Colonic mucosa (tissue), 4 donors: ENCODE data around the gene CARMIL1. TPM values are rescaled to one million over a fixed set of nuclear protein-coding genes. Genes with fewer than 3 reads are reported as not detected.

Source experiments
- DNase-seq: peaks from one replicate; pipeline ENCODE4 v3.0.0-alpha.2; 2020
- H3K27ac ChIP-seq: fragments of 200-600 bp; one replicate; pipeline ENCODE4 v1.8.0; 2021
- H3K27me3 ChIP-seq: fragments of 200-600 bp; one replicate; pipeline ENCODE4 v1.8.0; 2021
- H3K36me3 ChIP-seq: fragments of 200-600 bp; one replicate; pipeline ENCODE4 v1.8.0; 2021
- H3K4me1 ChIP-seq: fragments of 200-600 bp; one replicate; pipeline ENCODE4 v1.8.0; 2021; ENCODE audit warnings: mild to moderate bottlenecking
- H3K4me3 ChIP-seq: fragments of 200-600 bp; one replicate; pipeline ENCODE4 v1.8.0; 2021
- H3K9ac ChIP-seq, 2 donors: one replicate each; pipeline ENCODE4 v1.7.0; 2013; ENCODE audit warnings: control low read depth in 2 of 2, low read depth in 2 of 2, low read length in 2 of 2
- H3K9me3 ChIP-seq: fragments of 200-600 bp; one replicate; pipeline ENCODE4 v1.8.0; 2021
- intact Hi-C: fragments of 100-400 bp; cut with DNase I; formaldehyde crosslinking; loops from one replicate; pipeline ENCODE4 v1.14.1; 2022
- total RNA-seq, 2 donors: library from RNA; stranded (reverse); fragmentation: NEBNext Ultra II Directional in 1 of 2; extraction: Animal tissue kit (Norgen Biotek cat#: 25700) in 1 of 2; gene quantifications; one replicate each; pipeline ENCODE4 v1.2.1, GENCODE V29; 2021
- TF ChIP-seq, protein P1 (sequence below): fragments of 200-600 bp; IDR thresholded peaks from one replicate; pipeline ENCODE4 v1.8.0; 2022; ENCODE audit warnings: antibody characterized with exemption, mild to moderate bottlenecking
- donor health status: healthy.
- donor health status: DM: no; HTN: no; CAD: no.
- donor health status: DM: no; HTN: no; CAD: no.

The CARMIL1 gene
- total RNA-seq, 2 donors from 2014 or later = 38.6 to 50.2 TPM

- H3K9me3 ChIP-seq = no peaks in the 10 kb centered on the region
- no peak overlapping the region for H3K4me3 ChIP-seq
- TF ChIP-seq, protein P1, sequence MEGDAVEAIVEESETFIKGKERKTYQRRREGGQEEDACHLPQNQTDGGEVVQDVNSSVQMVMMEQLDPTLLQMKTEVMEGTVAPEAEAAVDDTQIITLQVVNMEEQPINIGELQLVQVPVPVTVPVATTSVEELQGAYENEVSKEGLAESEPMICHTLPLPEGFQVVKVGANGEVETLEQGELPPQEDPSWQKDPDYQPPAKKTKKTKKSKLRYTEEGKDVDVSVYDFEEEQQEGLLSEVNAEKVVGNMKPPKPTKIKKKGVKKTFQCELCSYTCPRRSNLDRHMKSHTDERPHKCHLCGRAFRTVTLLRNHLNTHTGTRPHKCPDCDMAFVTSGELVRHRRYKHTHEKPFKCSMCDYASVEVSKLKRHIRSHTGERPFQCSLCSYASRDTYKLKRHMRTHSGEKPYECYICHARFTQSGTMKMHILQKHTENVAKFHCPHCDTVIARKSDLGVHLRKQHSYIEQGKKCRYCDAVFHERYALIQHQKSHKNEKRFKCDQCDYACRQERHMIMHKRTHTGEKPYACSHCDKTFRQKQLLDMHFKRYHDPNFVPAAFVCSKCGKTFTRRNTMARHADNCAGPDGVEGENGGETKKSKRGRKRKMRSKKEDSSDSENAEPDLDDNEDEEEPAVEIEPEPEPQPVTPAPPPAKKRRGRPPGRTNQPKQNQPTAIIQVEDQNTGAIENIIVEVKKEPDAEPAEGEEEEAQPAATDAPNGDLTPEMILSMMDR = no peak
- intact Hi-C loops = no loop called here
- H3K4me1 ChIP-seq = no peaks in the 10 kb centered on the region
- H3K27ac ChIP-seq = no peak overlapping the region
- H3K36me3 ChIP-seq = no peaks in the 10 kb centered on the region
- no peaks in the 10 kb centered on the region for H3K27me3 ChIP-seq
- no peak for DNase-seq
- no peak overlapping the region for H3K9ac ChIP-seq
These were observed 172.9 kb downstream of the CARMIL1 start for GRCh38 chr6:25452031-25452430.

DNA sequence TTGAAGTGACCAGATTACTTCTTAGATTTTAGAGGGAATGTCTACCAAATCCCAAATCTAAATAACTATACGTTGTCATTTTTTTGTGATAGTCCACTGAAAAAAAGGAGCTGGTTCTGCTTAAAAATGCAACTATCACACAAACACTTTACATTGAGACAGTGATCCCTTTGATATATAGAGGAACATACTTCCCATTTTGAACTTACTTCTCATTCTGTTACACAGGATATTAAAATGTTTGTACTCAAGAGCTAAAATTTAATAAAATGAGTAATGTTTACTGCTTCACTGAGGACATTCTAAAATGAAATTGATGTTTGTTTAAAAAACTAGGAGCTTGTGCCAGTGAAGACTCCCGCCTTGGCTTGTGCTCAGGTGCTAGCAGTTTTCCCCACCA, 174.1 kb downstream of the CARMIL1 start:
- Histone ChIP-seq H3K27ac (no peak overlapping the region), H3K27me3 (no peaks in the 10 kb centered on the region), H3K9me3 (no peaks in the 10 kb centered on the region), H3K36me3 (no peaks in the 10 kb centered on the region), H3K4me1 (no peaks in the 10 kb centered on the region), H3K9ac (no peak overlapping the region), H3K4me3 (no peak overlapping the region)
- intact Hi-C loops = no loop called here
- TF ChIP-seq, protein P1 = no peak
- no peak for DNase-seq

GRCh38 chr6:25454136-25454535, 175.0 kb downstream of the CARMIL1 start:
- no peak overlapping the region for H3K9ac ChIP-seq
- H3K36me3 ChIP-seq = no peaks in the 10 kb centered on the region
- intact Hi-C loops = no loop called here
- H3K27ac ChIP-seq = no peak overlapping the region
- no peaks in the 10 kb centered on the region for H3K9me3 ChIP-seq
- H3K27me3 ChIP-seq = no peaks in the 10 kb centered on the region
- no peaks in the 10 kb centered on the region for H3K4me1 ChIP-seq
- DNase-seq = no peak
- TF ChIP-seq, protein P1 = no peak
- no peak overlapping the region for H3K4me3 ChIP-seq

GRCh38 chr6:25456249-25457040, 177.3 kb downstream of the CARMIL1 start:
- Histone ChIP-seq H3K4me3 (no peak overlapping the region), H3K36me3 (no peaks in the 10 kb centered on the region), H3K4me1 (no peaks in the 10 kb centered on the region), H3K27ac (no peak overlapping the region), H3K9ac (no peak overlapping the region), H3K9me3 (no peaks in the 10 kb centered on the region), H3K27me3 (no peaks in the 10 kb centered on the region)
- TF ChIP-seq, protein P1 = no peak
- intact Hi-C loops = no loop called here
- no peak for DNase-seq

DNA sequence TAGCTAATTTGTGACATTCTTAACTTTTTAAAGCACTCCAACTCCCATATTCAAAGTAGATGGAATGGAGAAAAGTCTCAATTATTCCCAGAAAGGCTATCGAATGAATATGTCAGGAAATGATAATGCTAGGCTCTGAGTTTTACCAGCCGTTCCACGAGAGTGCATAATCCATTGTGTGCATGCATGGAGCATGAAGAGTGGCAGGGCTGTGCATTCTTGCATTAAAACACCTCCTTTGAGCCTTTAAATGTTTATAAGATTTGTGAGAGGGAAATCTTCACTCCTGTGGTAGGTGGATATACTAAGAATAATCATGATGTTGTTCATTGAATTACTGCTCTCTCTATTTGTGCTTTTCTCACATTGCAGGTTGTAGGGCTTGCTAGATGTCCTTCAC, 178.3 kb downstream of the CARMIL1 start:
- no peak overlapping the region for H3K9ac ChIP-seq
- intact Hi-C loops = no loop called here
- no peaks in the 10 kb centered on the region for H3K36me3 ChIP-seq
- no peaks in the 10 kb centered on the region for H3K9me3 ChIP-seq
- TF ChIP-seq, protein P1 = no peak
- no peaks in the 10 kb centered on the region for H3K27me3 ChIP-seq
- H3K27ac ChIP-seq = no peak overlapping the region
- DNase-seq = no peak
- no peaks in the 10 kb centered on the region for H3K4me1 ChIP-seq
- no peak overlapping the region for H3K4me3 ChIP-seq
